ENCODE results near the gene DLL4. TPM values are rescaled to one million over a fixed set of nuclear protein-coding genes. Genes with fewer than 3 reads are reported as not detected.
"Not testable (repeated sequence)": the region's sequence is repeated elsewhere in the genome, so short reads cannot be mapped to it uniquely, and the experiment has no call there.

Gene DLL4
- total RNA-seq, 4 donors from 2014 or later = 1.9 to 9.7 (median 6.4) TPM

- no peak overlapping the region for H3K27ac ChIP-seq
- H3K9me3 ChIP-seq = no peaks in the 10 kb centered on the region
- no peak for TF ChIP-seq EP300 (IDR thresholded peaks at IDR 0.05)
- TF ChIP-seq POLR2AphosphoS5 (IDR thresholded peaks at IDR 0.05) = no peak
- no peak for TF ChIP-seq CTCF (IDR thresholded peaks at IDR 0.05)
- TF ChIP-seq POLR2A (IDR thresholded peaks at IDR 0.05) = no peak
- WGBS, 2 donors (ENCODE audit: low coverage in 1 of 2) = 84 to 88% methylated on average over 3 to 4 of the region's 4 CpGs
- H3K4me1 ChIP-seq = peaks cover 0 to 30% (median 6%) of the 10 kb centered on the region in 3 donors
- H3K36me3 ChIP-seq = no peaks in the 10 kb centered on the region
- peaks cover 3% of the 10 kb centered on the region for H3K27me3 ChIP-seq
- no peak overlapping the region for H3K4me3 ChIP-seq
- no peak for ATAC-seq
These were observed 22.6 kb downstream of the DLL4 start for GRCh38 chr15:40951764-40952163.

GRCh38 chr15:40952301-40952900 is 23.3 kb downstream of the DLL4 start:
- Histone ChIP-seq H3K36me3 (no peaks in the 10 kb centered on the region), H3K27me3 (peaks cover 2% of the 10 kb centered on the region), H3K27ac (peak overlapping the region; percentile 47 to 87 (median 86)), H3K4me3 (peak overlapping the region; percentile 62 to 68), H3K9me3 (no peaks in the 10 kb centered on the region), H3K4me1 (peaks cover 0 to 37% (median 6%) of the 10 kb centered on the region in 3 donors)
- WGBS, 2 donors (ENCODE audit: low coverage in 1 of 2) = 20% methylated on average over 2 of the region's 23 CpGs; no CpG with 5 or more reads in 1 of the 2 donors
- no peak for ATAC-seq
- TF ChIP-seq POLR2AphosphoS5 (IDR thresholded peaks at IDR 0.05) = no peak

- H3K4me1 ChIP-seq = peaks cover 0 to 44% (median 6%) of the 10 kb centered on the region in 3 donors
- peak within 1 kb of the TSS; percentile 62 to 68 for H3K4me3 ChIP-seq
- no peaks in the 10 kb centered on the region for H3K27me3 ChIP-seq
- H3K36me3 ChIP-seq = no peaks in the 10 kb centered on the region
- no CpG with 5 or more reads among the region's 72 CpGs for WGBS, 2 donors (ENCODE audit: low coverage in 1 of 2)
- H3K27ac ChIP-seq = peak within 1 kb of the TSS; percentile 47 to 87 (median 86)
- peak; percentile 23 to 46 for TF ChIP-seq POLR2A (IDR thresholded peaks at IDR 0.05)
- TF ChIP-seq POLR2AphosphoS5 (IDR thresholded peaks at IDR 0.05) = peak; percentile 57
- TF ChIP-seq EP300 (IDR thresholded peaks at IDR 0.05) = no peak
- TF ChIP-seq CTCF (IDR thresholded peaks at IDR 0.05) = peak in 2 of 4 experiments; percentile 6 to 17
- H3K9me3 ChIP-seq = no peaks in the 10 kb centered on the region
- peak; percentile 95 for ATAC-seq
These were observed 24.0 kb downstream of the DLL4 start, which contains the start of gene CHAC1 for GRCh38 chr15:40952901-40953712. CHAC1 (plus strand) TSS chr15:40953471; CDS start chr15:40953584, 113 bp downstream.

- H3K27ac ChIP-seq = peak overlapping the region in 3 of 4 donors; percentile 85 to 87 (median 86)
- ATAC-seq = no peak
- no peaks in the 10 kb centered on the region for H3K9me3 ChIP-seq
- 20% methylated on average over 2 of the region's 17 CpGs; no CpG with 5 or more reads in 1 of the 2 donors for WGBS, 2 donors (ENCODE audit: low coverage in 1 of 2)
- H3K36me3 ChIP-seq = no peaks in the 10 kb centered on the region
- H3K4me1 ChIP-seq = peaks cover 0 to 46% (median 6%) of the 10 kb centered on the region in 3 donors
- TF ChIP-seq POLR2AphosphoS5 (IDR thresholded peaks at IDR 0.05) = no peak
- no peak for TF ChIP-seq CTCF (IDR thresholded peaks at IDR 0.05)
- TF ChIP-seq EP300 (IDR thresholded peaks at IDR 0.05) = no peak
- H3K4me3 ChIP-seq = peak overlapping the region; percentile 62 to 68
- no peaks in the 10 kb centered on the region for H3K27me3 ChIP-seq
These were observed 24.6 kb downstream of the DLL4 start for GRCh38 chr15:40953713-40954074.

- H3K4me3 ChIP-seq = peak overlapping the region in 1 of 2 donors; percentile 68
- not testable (repeated sequence) for H3K27me3 ChIP-seq, ATAC-seq, H3K9me3 ChIP-seq, H3K27ac ChIP-seq, H3K36me3 ChIP-seq
- peaks cover 0 to 46% (median 6%) of the 10 kb centered on the region in 3 donors for H3K4me1 ChIP-seq
- 75 to 94% methylated on average over 3 to 4 of the region's 8 CpGs for WGBS, 2 donors (ENCODE audit: low coverage in 1 of 2)
These were observed 25.2 kb downstream of the DLL4 start for GRCh38 chr15:40954158-40954848.
